HFF-Myc (cell line): ENCODE measurements around the gene ULK1.
"Not testable (repeated sequence)": the region's sequence is repeated elsewhere in the genome, so short reads cannot be mapped to it uniquely, and the experiment has no call there.

Experiments
- DNase-seq: peaks from one replicate; pipeline ENCODE4 v3.0.0-alpha.2; 2011; ENCODE audit warnings: low read depth; ENCODE audit errors: extremely low read depth
- H3K4me3 ChIP-seq: replicated peaks from 2 replicates; pipeline ENCODE4 v1.5.1; 2011; ENCODE audit warnings: low read depth, mild to moderate bottlenecking, control low read depth, low read length
- CTCF ChIP-seq: IDR thresholded peaks from 2 replicates; pipeline ENCODE4 v1.5.1; 2012; ENCODE audit warnings: mild to moderate bottlenecking, low read depth, low read length, control low read depth; ENCODE audit errors: missing control alignments

ULK1 gene

GRCh38 chr12:131959641-131960589 is 65.5 kb downstream of the ULK1 start:
- TF ChIP-seq CTCF, result no peak
- no peak overlapping the region for H3K4me3 ChIP-seq
- DNase-seq, result no peak

- not testable (repeated sequence) for H3K4me3 ChIP-seq, DNase-seq
These were observed 66.3 kb downstream of the ULK1 start for GRCh38 chr12:131960590-131961325.

- H3K4me3 ChIP-seq, DNase-seq: not testable (repeated sequence)
These were observed 66.9 kb downstream of the ULK1 start for GRCh38 chr12:131961328-131961727.

- DNase-seq, result no peak
- no peak overlapping the region for H3K4me3 ChIP-seq
- no peak for TF ChIP-seq CTCF
These were observed 67.6 kb downstream of the ULK1 start for GRCh38 chr12:131962069-131962468.

GRCh38 chr12:131963381-131963780 is 69.0 kb downstream of the ULK1 start:
- H3K4me3 ChIP-seq, result no peak overlapping the region
- TF ChIP-seq CTCF, result no peak
- DNase-seq, result no peak

- no peak for DNase-seq
- TF ChIP-seq CTCF, result no peak
- no peak overlapping the region for H3K4me3 ChIP-seq
These were observed 70.7 kb downstream of the ULK1 start for GRCh38 chr12:131965073-131965472.

GRCh38 chr12:131971226-131971625 is 76.8 kb downstream of the ULK1 start:
- no peak for DNase-seq
- no peak for TF ChIP-seq CTCF
- no peak overlapping the region for H3K4me3 ChIP-seq
